Heart right ventricle (tissue), 16 donors: ENCODE measurements around the gene SLC35E1. TPM values are rescaled to one million over a fixed set of nuclear protein-coding genes. Genes with fewer than 3 reads are reported as not detected.

Source experiments
- ATAC-seq, 8 donors: fragments of 200-7000 bp; cut with Tn5 transposase; one replicate each; pipeline ENCODE4 v1.9.1; 2020; ENCODE audit warnings: mild to moderate bottlenecking in 8 of 8, moderate library complexity in 8 of 8, moderate number of reproducible peaks in 1 of 8
- DNase-seq, 2 donors: peaks; one replicate each; pipeline ENCODE4 v3.0.0-alpha.2; 2020
- H3K27ac ChIP-seq, 10 donors: fragments of 200-600 bp; sonication (generic) in 2 of 10; one replicate each; pipeline versions ENCODE4 v1.5.0 to v1.8.0; 2020 to 2022; ENCODE audit warnings: mild to moderate bottlenecking in 3 of 10
- H3K27me3 ChIP-seq, 7 donors: fragments of 200-600 bp; one replicate each; pipeline ENCODE4 v1.8.0; 2021 to 2022; ENCODE audit warnings: mild to moderate bottlenecking in 2 of 7
- H3K36me3 ChIP-seq, 9 donors: fragments of 200-600 bp; sonication (generic) in 1 of 9; one replicate each; pipeline versions ENCODE4 v1.5.0 to v1.8.0; 2020 to 2022; ENCODE audit warnings: mild to moderate bottlenecking in 2 of 9
- H3K4me1 ChIP-seq, 9 donors: fragments of 200-600 bp; sonication (generic) in 1 of 9; one replicate each; pipeline versions ENCODE4 v1.5.0 to v1.8.0; 2020 to 2022; ENCODE audit warnings: mild to moderate bottlenecking in 4 of 9
- H3K4me3 ChIP-seq, 10 donors: fragments of 200-600 bp; sonication (generic) in 2 of 10; one replicate each; pipeline versions ENCODE4 v1.5.0 to v1.8.0; 2020 to 2022; ENCODE audit warnings: mild to moderate bottlenecking in 7 of 10, moderate library complexity in 2 of 10
- H3K9me3 ChIP-seq, 11 donors: fragments of 200-600 bp in 10 of 11; sonication (generic) in 2 of 11; one replicate each; pipeline versions ENCODE4 v1.5.0 to v1.8.0; 2013 to 2022; ENCODE audit warnings: mild to moderate bottlenecking in 2 of 11, control low read depth in 1 of 11, moderate library complexity in 1 of 11
- WGBS, 2 donors: extraction: QIAGEN DNeasy Blood & Tissue Kit; methylation state at CpG; one replicate each; pipeline ENCODE4 v1.1.7; 2013; ENCODE audit warnings: inconsistent platforms in 1 of 2; 5-methylcytosine and 5-hydroxymethylcytosine counted together
- intact Hi-C, 10 donors: fragments of 100-400 bp; cut with DNase I; formaldehyde crosslinking; loops; one replicate each; pipeline versions ENCODE4 v1.11.1 to v1.14.2; 2022
- polyA plus RNA-seq, 2 donors: library from polyadenylated mRNA; stranded (reverse); fragments of 200-250 nt; gene quantifications; one replicate each; pipeline ENCODE4 v1.2.3, GENCODE V29; 2013
- total RNA-seq, 10 donors: library from RNA; stranded (reverse); fragmentation: NEBNext Ultra II Directional in 3 of 10; extraction: Animal tissue kit (Norgen Biotek cat#: 25700) in 3 of 10; gene quantifications; one replicate each; pipeline versions ENCODE4 v1.2.1 to v1.2.4, GENCODE V29; 2021 to 2023
- TF ChIP-seq, protein P1 (sequence below), 9 donors: fragments of 200-600 bp; sonication (generic) in 2 of 9; IDR thresholded peaks; one replicate each; pipeline versions ENCODE4 v1.5.0 to v1.8.0; 2021 to 2022; ENCODE audit warnings: antibody characterized with exemption in 9 of 9, mild to moderate bottlenecking in 5 of 9, moderate library complexity in 1 of 9
- donor health status: Arrhythmogenic right ventricular cardiomyopathy.
- donor health status: ischemic (EF 13 %, LVEDD 7.1; RV severe dilation, severe dysfunction).
- donor health status: healthy with polysubstance abuse.
- donor health status: DM: no; HTN: yes; CAD: no.
- donor health status: DM: no; HTN: no; CAD: no.
- donor health status: ischemic (EF 25% LVEDD 6.9; RV normal size, moderate dysfunction).
- donor health status: ischemic (EF 25% LVEDD 5.7; RV mildly dilated, moderate dysfunction).
- donor health status: healthy.
- donor health status: DM: yes; HTN: yes; CAD: no.
- donor health status: Ischemic cardiomyopathy.
- donor health status: ischemic (EF 35%, LVEDD 5.7; RV mildly dilated, moderate dysfunction).
- donor health status: nonischemic (EF 11% LVEDD 7.7; RV severe dilation, severe dysfunction).
- donor health status: DM: yes; HTN: yes; CAD: no.
- donor health status: PGD.
- donor health status: ischemic (EF 29% LVEDD 5.4; RV normal size, mild dysfunction).
- donor health status: nonischemic (EF 23%, LVEDD 6.1; RV moderate dilation, normal function).

Gene SLC35E1
- total and polyA plus RNA-seq, 12 donors: 20.8 to 29.0 (median 23.6) TPM

DNA sequence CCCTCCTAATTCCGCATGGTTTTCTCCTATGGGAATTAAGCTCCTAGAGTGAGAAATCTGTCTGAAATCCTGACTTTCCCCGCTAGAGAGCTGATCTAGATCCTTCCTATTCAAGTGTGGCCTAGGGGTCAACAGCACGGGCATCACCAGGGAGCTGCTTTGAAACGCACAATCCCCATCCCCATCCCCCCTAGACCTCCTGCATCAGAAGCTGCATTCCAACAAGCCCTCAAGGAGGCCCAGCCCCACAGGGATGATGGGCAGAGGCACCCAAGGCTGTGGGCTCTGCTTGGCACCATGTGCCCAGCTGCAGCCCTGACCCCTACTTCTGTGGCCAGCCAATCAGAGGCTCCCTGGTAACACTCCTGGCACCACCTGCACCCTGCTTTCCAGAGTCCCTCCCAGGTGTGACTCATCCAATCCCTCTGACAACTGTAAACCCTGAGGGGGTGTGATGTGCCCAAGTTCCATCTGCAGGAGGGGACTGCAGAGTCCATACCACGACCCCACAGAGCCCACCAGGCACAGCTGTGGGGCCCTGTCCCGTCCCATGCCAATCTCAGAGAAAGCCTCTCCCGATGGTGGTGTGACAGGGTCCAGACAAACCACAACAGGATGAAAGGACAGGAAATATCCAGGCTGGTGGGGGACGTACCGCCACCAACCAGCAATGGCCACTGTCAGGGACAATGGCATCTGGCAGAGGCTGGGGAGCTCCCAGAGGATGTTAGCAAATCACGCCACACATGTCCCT, 19.8 kb upstream of the SLC35E1 start:
- DNase-seq (no peak), ATAC-seq (no peak)
- Histone ChIP-seq H3K9me3 (no peaks in the 10 kb centered on the region), H3K4me3 (no peak overlapping the region), H3K4me1 (peaks cover 29 to 99% (median 79%) of the 10 kb centered on the region in 9 donors), H3K27me3 (no peaks in the 10 kb centered on the region), H3K27ac (no peak overlapping the region), H3K36me3 (peaks cover 0 to 3% (median 0%) of the 10 kb centered on the region in 9 donors)
- intact Hi-C loops: loop anchor here in 1 of 10 donors (5.0 kb wide), 1 partner anchor 35 kb away; the partner anchor contains the start of gene MED26
- TF ChIP-seq, protein P1, sequence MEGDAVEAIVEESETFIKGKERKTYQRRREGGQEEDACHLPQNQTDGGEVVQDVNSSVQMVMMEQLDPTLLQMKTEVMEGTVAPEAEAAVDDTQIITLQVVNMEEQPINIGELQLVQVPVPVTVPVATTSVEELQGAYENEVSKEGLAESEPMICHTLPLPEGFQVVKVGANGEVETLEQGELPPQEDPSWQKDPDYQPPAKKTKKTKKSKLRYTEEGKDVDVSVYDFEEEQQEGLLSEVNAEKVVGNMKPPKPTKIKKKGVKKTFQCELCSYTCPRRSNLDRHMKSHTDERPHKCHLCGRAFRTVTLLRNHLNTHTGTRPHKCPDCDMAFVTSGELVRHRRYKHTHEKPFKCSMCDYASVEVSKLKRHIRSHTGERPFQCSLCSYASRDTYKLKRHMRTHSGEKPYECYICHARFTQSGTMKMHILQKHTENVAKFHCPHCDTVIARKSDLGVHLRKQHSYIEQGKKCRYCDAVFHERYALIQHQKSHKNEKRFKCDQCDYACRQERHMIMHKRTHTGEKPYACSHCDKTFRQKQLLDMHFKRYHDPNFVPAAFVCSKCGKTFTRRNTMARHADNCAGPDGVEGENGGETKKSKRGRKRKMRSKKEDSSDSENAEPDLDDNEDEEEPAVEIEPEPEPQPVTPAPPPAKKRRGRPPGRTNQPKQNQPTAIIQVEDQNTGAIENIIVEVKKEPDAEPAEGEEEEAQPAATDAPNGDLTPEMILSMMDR (IDR thresholded peaks at IDR 0.05): no peak
- WGBS, 2 donors: 67 to 72% methylated on average over 10 of the region's 10 CpGs

GRCh38 chr19:16590876-16591802, 18.9 kb upstream of the SLC35E1 start:
- WGBS, 2 donors: 87 to 89% methylated on average over 9 of the region's 9 CpGs
- peaks cover 0 to 3% (median 0%) of the 10 kb centered on the region in 9 donors for H3K36me3 ChIP-seq

DNA sequence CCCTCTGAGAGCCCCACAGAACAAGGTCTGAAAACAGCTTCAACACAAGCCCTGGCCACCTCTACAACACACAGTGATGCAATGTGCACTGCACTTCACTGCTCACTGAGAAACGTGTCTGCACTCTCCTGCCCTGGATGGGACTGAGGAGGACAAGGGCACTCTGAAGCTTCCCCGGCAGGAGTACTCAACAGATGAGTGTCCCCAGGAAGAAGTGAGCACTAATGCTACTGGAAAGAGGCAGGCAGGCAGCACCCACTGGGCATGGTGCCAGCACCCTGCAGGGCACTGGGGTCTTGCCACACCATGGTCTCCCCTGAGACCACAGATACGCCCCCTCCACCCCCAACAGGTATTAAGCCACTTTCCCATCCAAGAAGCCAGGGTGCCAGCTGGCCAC, 17.7 kb upstream of the SLC35E1 start:
- ATAC-seq (no peak), DNase-seq (no peak)
- no peak overlapping the region for H3K27ac ChIP-seq
- H3K27me3 ChIP-seq: no peaks in the 10 kb centered on the region
- TF ChIP-seq, protein P1 (IDR thresholded peaks at IDR 0.05): no peak
- H3K4me1 ChIP-seq: peaks cover 36 to 100% (median 80%) of the 10 kb centered on the region in 9 donors
- intact Hi-C loops: loop anchor here in 5 of 10 donors (5.0 kb wide), 1 partner anchor 37 kb away; the partner anchor contains the start of gene MED26 (in 5 of the 5)
- no peak overlapping the region for H3K4me3 ChIP-seq
- 57 to 62% methylated on average over 3 of the region's 3 CpGs for WGBS, 2 donors
- peaks cover 0 to 3% (median 0%) of the 10 kb centered on the region in 9 donors for H3K36me3 ChIP-seq
- H3K9me3 ChIP-seq: no peaks in the 10 kb centered on the region

More at GRCh38 chr19:16590876-16591802, 18.9 kb upstream of the SLC35E1 start:
- TF ChIP-seq, protein P1 (IDR thresholded peaks at IDR 0.05): no peak
- H3K9me3 ChIP-seq: no peaks in the 10 kb centered on the region
- intact Hi-C loops: loop anchor here in 1 of 10 donors (5.0 kb wide), 1 partner anchor 36 kb away; the partner anchor contains the start of gene MED26
- ATAC-seq (no peak), DNase-seq (no peak)
- H3K27me3 ChIP-seq: no peaks in the 10 kb centered on the region
- no peak overlapping the region for H3K4me3 ChIP-seq
- H3K27ac ChIP-seq: no peak overlapping the region
- H3K4me1 ChIP-seq: peaks cover 36 to 99% (median 80%) of the 10 kb centered on the region in 9 donors
